Activated T-helper 17 cell treated with anti-CD3 and anti-CD28 coated beads, Interleukin-2, amount 50 U/mL, for 72 hours (primary cell): ENCODE results near the gene SHMT2. TPM values are rescaled to one million over a fixed set of nuclear protein-coding genes. Genes with fewer than 3 reads are reported as not detected.
"Not testable (repeated sequence)": the region's sequence is repeated elsewhere in the genome, so short reads cannot be mapped to it uniquely, and the experiment has no call there.

ENCODE experiments used
- ATAC-seq: fragments of 150-1000 bp; cut with Tn5 transposase; replicated peaks from 2 replicates; pipeline ENCODE4 v1.10.0; 2021; ENCODE audit warnings: mild to moderate bottlenecking, moderate library complexity
- H3K27ac Mint-ChIP-seq: one replicate; pipeline ENCODE4 v1.8.0; 2022; ENCODE audit warnings: mixed read lengths
- H3K27me3 Mint-ChIP-seq: one replicate; pipeline ENCODE4 v1.8.0; 2022; ENCODE audit warnings: mixed read lengths
- H3K36me3 Mint-ChIP-seq: one replicate; pipeline ENCODE4 v1.8.0; 2022; ENCODE audit warnings: low read depth, mild to moderate bottlenecking, mixed read lengths
- H3K4me1 Mint-ChIP-seq: one replicate; pipeline ENCODE4 v1.8.0; 2022; ENCODE audit warnings: mixed read lengths
- H3K4me3 Mint-ChIP-seq: one replicate; pipeline ENCODE4 v1.8.0; 2022; ENCODE audit warnings: mild to moderate bottlenecking, mixed read lengths
- H3K9me3 Mint-ChIP-seq: one replicate; pipeline ENCODE4 v1.8.0; 2022; ENCODE audit warnings: mixed read lengths
- total RNA-seq, 2 donors: library from RNA; stranded (reverse); gene quantifications; one replicate each; pipeline ENCODE4 v1.2.3, GENCODE V29; 2022

Gene SHMT2
- total RNA-seq, 2 donors from 2014 or later = 232 to 320 TPM

GRCh38 chr12:57262126-57262822 is 32.8 kb downstream of the SHMT2 start:
- no peak overlapping the region for H3K27ac Mint-ChIP-seq
- no peak for ATAC-seq
- H3K27me3 Mint-ChIP-seq = no peaks in the 10 kb centered on the region
- no peak overlapping the region for H3K4me3 Mint-ChIP-seq
- peaks cover 5% of the 10 kb centered on the region for H3K4me1 Mint-ChIP-seq
- H3K9me3 Mint-ChIP-seq = no peaks in the 10 kb centered on the region
- H3K36me3 Mint-ChIP-seq = peaks cover 86% of the 10 kb centered on the region

- H3K36me3 Mint-ChIP-seq = peaks cover 86% of the 10 kb centered on the region
- no peaks in the 10 kb centered on the region for H3K27me3 Mint-ChIP-seq
- peaks cover 5% of the 10 kb centered on the region for H3K4me1 Mint-ChIP-seq
- no peaks in the 10 kb centered on the region for H3K9me3 Mint-ChIP-seq
- ATAC-seq = no peak
- H3K4me3 Mint-ChIP-seq = no peak overlapping the region
- H3K27ac Mint-ChIP-seq = no peak overlapping the region
Measured at GRCh38 chr12:57263096-57263495, 33.6 kb downstream of the SHMT2 start.

- ATAC-seq = no peak
- peak overlapping the region; percentile 69 for H3K27ac Mint-ChIP-seq
- H3K9me3 Mint-ChIP-seq = no peaks in the 10 kb centered on the region
- H3K36me3 Mint-ChIP-seq = peaks cover 94% of the 10 kb centered on the region
- H3K4me3 Mint-ChIP-seq = no peak overlapping the region
- H3K4me1 Mint-ChIP-seq = peaks cover 9% of the 10 kb centered on the region
- no peaks in the 10 kb centered on the region for H3K27me3 Mint-ChIP-seq
Measured at GRCh38 chr12:57266681-57267080, 37.2 kb downstream of the SHMT2 start.

- H3K4me1 Mint-ChIP-seq = peaks cover 9% of the 10 kb centered on the region
Measured at GRCh38 chr12:57268264-57268663, 38.8 kb downstream of the SHMT2 start.

GRCh38 chr12:57270966-57271470 is 41.5 kb downstream of the SHMT2 start:
- no peak overlapping the region for H3K4me3 Mint-ChIP-seq
- peaks cover 100% of the 10 kb centered on the region for H3K36me3 Mint-ChIP-seq
- H3K27ac Mint-ChIP-seq = peak overlapping the region; percentile 74
- no peaks in the 10 kb centered on the region for H3K27me3 Mint-ChIP-seq
- H3K9me3 Mint-ChIP-seq = no peaks in the 10 kb centered on the region
- ATAC-seq = no peak
- peaks cover 9% of the 10 kb centered on the region for H3K4me1 Mint-ChIP-seq

More at GRCh38 chr12:57268264-57268663, 38.8 kb downstream of the SHMT2 start:
- H3K36me3 Mint-ChIP-seq = peaks cover 95% of the 10 kb centered on the region
- H3K4me3 Mint-ChIP-seq = no peak overlapping the region
- H3K9me3 Mint-ChIP-seq = no peaks in the 10 kb centered on the region
- no peaks in the 10 kb centered on the region for H3K27me3 Mint-ChIP-seq
- peak overlapping the region; percentile 65 for H3K27ac Mint-ChIP-seq
- ATAC-seq = peak; percentile 88

GRCh38 chr12:57272337-57273151 is 43.0 kb downstream of the SHMT2 start:
- Mint-ChIP-seq H3K9me3 (no peaks in the 10 kb centered on the region), H3K4me3 (no peak overlapping the region), H3K27me3 (no peaks in the 10 kb centered on the region), H3K27ac (peak overlapping the region; percentile 39), H3K36me3 (peaks cover 100% of the 10 kb centered on the region), H3K4me1 (peaks cover 4% of the 10 kb centered on the region)
- no peak for ATAC-seq

GRCh38 chr12:57273516-57273915 is 44.0 kb downstream of the SHMT2 start:
- H3K27me3 Mint-ChIP-seq = no peaks in the 10 kb centered on the region
- ATAC-seq = no peak
- H3K4me3 Mint-ChIP-seq = no peak overlapping the region
- H3K4me1 Mint-ChIP-seq = peaks cover 5% of the 10 kb centered on the region
- no peaks in the 10 kb centered on the region for H3K9me3 Mint-ChIP-seq
- peak overlapping the region; percentile 39 for H3K27ac Mint-ChIP-seq
- H3K36me3 Mint-ChIP-seq = peaks cover 100% of the 10 kb centered on the region

GRCh38 chr12:57276233-57276632 is 46.7 kb downstream of the SHMT2 start:
- Mint-ChIP-seq H3K4me1 (peaks cover 21% of the 10 kb centered on the region), H3K36me3 (peaks cover 95% of the 10 kb centered on the region)
- H3K9me3 Mint-ChIP-seq, ATAC-seq, H3K27ac Mint-ChIP-seq, H3K4me3 Mint-ChIP-seq, H3K27me3 Mint-ChIP-seq: not testable (repeated sequence)

- H3K4me1 Mint-ChIP-seq = peaks cover 18% of the 10 kb centered on the region
- no peaks in the 10 kb centered on the region for H3K27me3 Mint-ChIP-seq
- no peaks in the 10 kb centered on the region for H3K9me3 Mint-ChIP-seq
- peaks cover 95% of the 10 kb centered on the region for H3K36me3 Mint-ChIP-seq
- H3K27ac Mint-ChIP-seq = no peak overlapping the region
- ATAC-seq = no peak
- H3K4me3 Mint-ChIP-seq = no peak overlapping the region
Measured at GRCh38 chr12:57276935-57277563, 47.5 kb downstream of the SHMT2 start.

GRCh38 chr12:57278465-57279381 is 49.2 kb downstream of the SHMT2 start:
- Mint-ChIP-seq H3K9me3 (no peaks in the 10 kb centered on the region), H3K27me3 (no peaks in the 10 kb centered on the region), H3K27ac (peak overlapping the region; percentile 71), H3K4me1 (peaks cover 18% of the 10 kb centered on the region), H3K4me3 (no peak overlapping the region), H3K36me3 (peaks cover 95% of the 10 kb centered on the region)
- no peak for ATAC-seq

- H3K36me3 Mint-ChIP-seq = peaks cover 87% of the 10 kb centered on the region
Measured at GRCh38 chr12:57280211-57281062, 50.9 kb downstream of the SHMT2 start.

GRCh38 chr12:57282073-57282472 is 52.6 kb downstream of the SHMT2 start:
- not testable (repeated sequence) for H3K9me3 Mint-ChIP-seq, ATAC-seq, H3K4me3 Mint-ChIP-seq, H3K27me3 Mint-ChIP-seq
- H3K36me3 Mint-ChIP-seq = peaks cover 86% of the 10 kb centered on the region
- peaks cover 18% of the 10 kb centered on the region for H3K4me1 Mint-ChIP-seq
- peak overlapping the region; percentile 31 for H3K27ac Mint-ChIP-seq

More at GRCh38 chr12:57280211-57281062, 50.9 kb downstream of the SHMT2 start:
- Mint-ChIP-seq H3K9me3 (no peaks in the 10 kb centered on the region), H3K4me1 (peaks cover 18% of the 10 kb centered on the region), H3K27me3 (no peaks in the 10 kb centered on the region), H3K27ac (peak overlapping the region; percentile 93), H3K4me3 (peak overlapping the region; percentile 73)
- peak; percentile 100 for ATAC-seq
